Naive thymus-derived CD8-positive, alpha-beta T cell (primary cell): ENCODE data around the gene GLUD2. TPM values are rescaled to one million over a fixed set of nuclear protein-coding genes. Genes with fewer than 3 reads are reported as not detected.
"Not testable (repeated sequence)": the region's sequence is repeated elsewhere in the genome, so short reads cannot be mapped to it uniquely, and the experiment has no call there.

Source experiments
- ATAC-seq, 2 donors: fragments of 150-1000 bp; cut with Tn5 transposase in 1 of 2; sonication (Bioruptor Pico), chemical (Tn5 transposase) in 1 of 2; 1 replicate in 1 of 2; 2 replicates in 1 of 2; pipeline ENCODE4 v1.10.0; 2021; ENCODE audit warnings: mild to moderate bottlenecking in 2 of 2, moderate library complexity in 2 of 2
- POLR2A ChIA-PET: fragments of 350-600 bp; sonication (Branson Sonifier 250); formaldehyde crosslinking; loops from one replicate; lab custom pipeline; 2021; ENCODE audit warnings: antibody characterized with exemption; lab: Charles Lee
- DNase-seq, 10 donors: peaks; one replicate each; pipeline versions ENCODE4 v3.0.0 to v3.0.0-alpha.2; 2020 to 2022
- H3K27ac Mint-ChIP-seq, 10 donors: one replicate each; pipeline ENCODE4 v1.8.0; 2020 to 2022; ENCODE audit warnings: mild to moderate bottlenecking in 10 of 10, mixed read lengths in 10 of 10, moderate library complexity in 4 of 10, inconsistent platforms in 1 of 10
- H3K27me3 Mint-ChIP-seq, 5 donors: one replicate each; pipeline ENCODE4 v1.8.0; 2021 to 2022; ENCODE audit warnings: mixed read lengths in 5 of 5
- H3K36me3 Mint-ChIP-seq, 3 donors: one replicate each; pipeline ENCODE4 v1.8.0; 2020 to 2022; ENCODE audit warnings: mixed read lengths in 3 of 3, mild to moderate bottlenecking in 2 of 3, inconsistent platforms in 1 of 3
- H3K4me1 Mint-ChIP-seq, 4 donors: one replicate each; pipeline ENCODE4 v1.8.0; 2021 to 2022; ENCODE audit warnings: mixed read lengths in 4 of 4
- H3K4me3 Mint-ChIP-seq, 10 donors: one replicate each; pipeline ENCODE4 v1.8.0; 2020 to 2022; ENCODE audit warnings: mild to moderate bottlenecking in 10 of 10, mixed read lengths in 10 of 10, moderate library complexity in 6 of 10, inconsistent platforms in 1 of 10
- H3K9me3 Mint-ChIP-seq, 9 donors: one replicate each; pipeline ENCODE4 v1.8.0; 2020 to 2022; ENCODE audit warnings: mixed read lengths in 9 of 9, mild to moderate bottlenecking in 3 of 9, inconsistent platforms in 1 of 9, moderate library complexity in 1 of 9
- polyA plus RNA-seq, 3 donors: library from polyadenylated mRNA; unstranded; fragments of 300-500 nt; fragmentation: Illumina TruSeq; gene quantifications; one replicate each; pipeline ENCODE4 v1.2.3, GENCODE V29; 2021
- total RNA-seq, 8 experiments: library from RNA in 2 of 8; stranded (reverse) in 2 of 8; gene quantifications; one replicate each; pipeline ENCODE4 v1.2.3 and lab custom pipeline; 2021 to 2026

The GLUD2 gene
- total and polyA plus RNA-seq, 5 experiments from 2014 or later = 0.23 to 0.60 (median 0.35) TPM

GRCh38 chrX:121036951-121037350, 10.5 kb upstream of the GLUD2 start:
- H3K36me3 Mint-ChIP-seq = no peaks in the 10 kb centered on the region
- POLR2A ChIA-PET = no interaction called here
- DNase-seq = no peak

GRCh38 chrX:121050781-121051180, 3.4 kb downstream of the GLUD2 start:
- no peak overlapping the region for H3K4me3 Mint-ChIP-seq
- ATAC-seq (no peak), DNase-seq (no peak)
- no peaks in the 10 kb centered on the region for H3K36me3 Mint-ChIP-seq
- no peaks in the 10 kb centered on the region for H3K4me1 Mint-ChIP-seq
- POLR2A ChIA-PET = no interaction called here
- H3K9me3 Mint-ChIP-seq = peaks cover 0 to 9% (median 0%) of the 10 kb centered on the region in 9 donors
- peaks cover 4 to 23% (median 20%) of the 10 kb centered on the region in 5 donors for H3K27me3 Mint-ChIP-seq
- no peak overlapping the region for H3K27ac Mint-ChIP-seq

More at GRCh38 chrX:121036951-121037350, 10.5 kb upstream of the GLUD2 start:
- no peak for ATAC-seq
- Mint-ChIP-seq H3K27ac (no peak overlapping the region), H3K27me3 (peaks cover 5 to 19% (median 8%) of the 10 kb centered on the region in 5 donors), H3K4me3 (no peak overlapping the region), H3K9me3 (no peaks in the 10 kb centered on the region), H3K4me1 (no peaks in the 10 kb centered on the region)

- peaks cover 4 to 22% (median 14%) of the 10 kb centered on the region in 5 donors for H3K27me3 Mint-ChIP-seq
- no peak overlapping the region for H3K27ac Mint-ChIP-seq
- H3K9me3 Mint-ChIP-seq = peaks cover 0 to 9% (median 0%) of the 10 kb centered on the region in 9 donors
- H3K4me3 Mint-ChIP-seq = no peak overlapping the region
- H3K4me1 Mint-ChIP-seq = no peaks in the 10 kb centered on the region
- no peaks in the 10 kb centered on the region for H3K36me3 Mint-ChIP-seq
- POLR2A ChIA-PET = no interaction called here
- DNase-seq (no peak), ATAC-seq (no peak)
These were observed 4.7 kb downstream of the GLUD2 start for GRCh38 chrX:121052122-121052521.

DNA sequence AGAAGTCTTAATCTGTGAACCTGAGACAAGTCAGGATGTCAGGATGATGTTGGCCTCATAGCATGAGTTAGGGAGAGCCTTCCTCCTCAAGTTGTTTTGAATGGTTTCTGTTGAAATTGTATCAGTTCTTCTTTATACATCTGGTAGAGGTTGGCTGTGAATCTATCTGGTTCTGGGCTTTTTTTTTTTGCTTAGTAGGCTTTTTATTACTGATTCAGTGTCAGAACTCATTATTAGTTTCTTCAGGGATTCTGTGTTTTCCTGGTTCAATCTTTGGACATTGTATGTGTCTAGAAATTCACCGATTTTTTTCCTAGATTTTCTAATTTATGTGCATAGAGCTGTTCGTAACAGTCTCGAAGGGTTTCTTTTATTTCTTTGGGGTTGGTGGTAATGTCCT, 14.9 kb downstream of the GLUD2 start:
- no peak for ATAC-seq
- DNase-seq = no peak

DNA sequence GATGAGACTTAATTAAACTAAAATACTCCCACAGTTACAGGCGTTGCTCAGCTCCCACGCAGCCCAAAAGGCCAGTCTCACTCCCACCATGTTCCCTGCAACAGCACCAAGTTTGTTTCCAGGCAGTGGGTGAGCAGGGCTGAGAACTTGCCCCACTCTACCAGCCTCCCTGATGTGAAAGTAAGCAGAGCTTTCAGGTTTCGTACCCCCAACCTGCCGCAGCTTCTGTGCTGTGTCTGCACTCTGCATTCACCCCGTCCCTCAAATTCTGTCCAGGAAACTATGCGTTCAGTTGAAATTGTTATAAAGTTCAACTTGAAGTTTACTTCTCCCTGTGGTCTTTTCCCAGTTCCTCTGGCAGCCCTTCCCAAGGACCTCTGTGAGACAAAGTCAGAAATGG, 17.2 kb downstream of the GLUD2 start:
- POLR2A ChIA-PET = no interaction called here

More for the DNA sequence above, 14.9 kb downstream of the GLUD2 start:
- H3K27me3 Mint-ChIP-seq = no peaks in the 10 kb centered on the region
- no peaks in the 10 kb centered on the region for H3K4me1 Mint-ChIP-seq
- POLR2A ChIA-PET = no interaction called here
- H3K27ac Mint-ChIP-seq = no peak overlapping the region
- H3K36me3 Mint-ChIP-seq = peaks cover 0 to 3% (median 0%) of the 10 kb centered on the region in 3 donors
- no peak overlapping the region for H3K4me3 Mint-ChIP-seq
- peaks cover 0 to 4% (median 0%) of the 10 kb centered on the region in 9 donors for H3K9me3 Mint-ChIP-seq

GRCh38 chrX:121084247-121084646, 36.8 kb downstream of the GLUD2 start:
- POLR2A ChIA-PET, H3K4me3 Mint-ChIP-seq, H3K27ac Mint-ChIP-seq, H3K4me1 Mint-ChIP-seq, H3K9me3 Mint-ChIP-seq, ATAC-seq, DNase-seq, H3K27me3 Mint-ChIP-seq, H3K36me3 Mint-ChIP-seq: not testable (repeated sequence)

More for the DNA sequence above, 17.2 kb downstream of the GLUD2 start:
- DNase-seq = no peak
- Mint-ChIP-seq H3K4me3 (no peak overlapping the region), H3K27ac (no peak overlapping the region), H3K4me1 (no peaks in the 10 kb centered on the region), H3K9me3 (peaks cover 0 to 4% (median 0%) of the 10 kb centered on the region in 9 donors), H3K36me3 (peaks cover 0 to 3% (median 0%) of the 10 kb centered on the region in 3 donors), H3K27me3 (no peaks in the 10 kb centered on the region)
- ATAC-seq = no peak

DNA sequence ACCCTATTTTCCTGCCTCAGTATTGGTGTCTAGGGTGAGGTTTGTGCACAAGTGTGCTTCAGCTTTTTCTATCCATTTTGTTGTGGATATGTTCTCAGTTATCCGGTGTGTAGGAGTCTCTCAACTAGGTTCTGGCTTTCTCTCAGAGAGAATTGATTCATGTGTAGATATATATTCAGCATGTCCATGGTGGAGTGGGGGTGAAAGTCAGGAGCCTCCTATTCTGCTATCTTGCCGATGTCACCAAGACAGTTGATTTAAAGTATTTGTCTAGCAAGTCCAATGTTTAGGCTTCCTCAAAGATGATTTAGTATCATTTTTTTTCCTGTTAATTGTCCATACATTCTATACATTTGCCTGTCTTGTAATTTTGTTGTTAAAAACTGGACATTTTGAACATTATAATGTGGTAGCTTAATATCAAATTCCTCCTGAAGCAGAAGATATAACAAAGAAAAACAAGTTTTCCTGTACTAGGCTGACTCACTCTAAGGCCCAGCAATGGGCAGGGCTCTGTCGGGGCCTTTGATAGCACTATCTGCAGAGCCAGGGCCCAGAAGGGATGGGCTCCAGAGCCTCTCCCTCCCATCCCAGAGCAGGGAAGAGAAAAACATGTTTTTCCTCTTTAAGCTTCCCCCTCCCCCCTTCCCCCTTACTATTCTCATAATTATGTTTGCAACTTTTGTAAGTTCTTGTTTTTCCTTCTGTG, 37.6 kb downstream of the GLUD2 start:
- Mint-ChIP-seq H3K36me3 (no peaks in the 10 kb centered on the region), H3K27me3 (no peaks in the 10 kb centered on the region), H3K4me3 (no peak overlapping the region), H3K9me3 (peaks cover 0 to 7% (median 4%) of the 10 kb centered on the region in 9 donors), H3K27ac (no peak overlapping the region), H3K4me1 (no peaks in the 10 kb centered on the region)
- ATAC-seq (no peak), DNase-seq (no peak)
- POLR2A ChIA-PET = no interaction called here

DNA sequence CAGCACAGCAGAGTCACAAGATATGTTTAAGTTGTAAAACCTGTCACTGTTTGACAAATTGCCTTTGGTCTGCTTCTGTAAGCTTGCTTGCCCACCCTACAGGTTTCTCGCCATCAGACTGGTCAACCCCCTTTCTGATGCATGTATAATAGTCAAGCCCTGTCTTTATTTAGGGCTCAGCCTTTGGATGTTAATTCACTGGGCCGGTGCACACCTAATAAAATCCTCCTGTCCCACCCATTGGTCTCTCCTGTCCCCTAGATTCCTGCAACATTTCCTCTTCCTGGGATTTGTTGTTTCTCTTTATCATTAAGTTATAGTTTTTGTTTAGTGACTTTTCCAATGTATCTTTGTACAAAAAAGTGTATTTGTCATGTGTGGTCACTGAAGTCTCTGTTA, 38.2 kb downstream of the GLUD2 start:
- H3K9me3 Mint-ChIP-seq = peaks cover 0 to 7% (median 4%) of the 10 kb centered on the region in 9 donors
- DNase-seq = no peak
- H3K27me3 Mint-ChIP-seq = no peaks in the 10 kb centered on the region
- POLR2A ChIA-PET = no interaction called here
- no peak overlapping the region for H3K4me3 Mint-ChIP-seq
- H3K4me1 Mint-ChIP-seq = no peaks in the 10 kb centered on the region
- no peaks in the 10 kb centered on the region for H3K36me3 Mint-ChIP-seq
- H3K27ac Mint-ChIP-seq = no peak overlapping the region
- ATAC-seq = no peak

- ATAC-seq (no peak), DNase-seq (no peak)
- Mint-ChIP-seq H3K27me3 (peaks cover 0 to 4% (median 0%) of the 10 kb centered on the region in 5 donors), H3K4me3 (no peak overlapping the region), H3K4me1 (no peaks in the 10 kb centered on the region), H3K36me3 (no peaks in the 10 kb centered on the region), H3K27ac (no peak overlapping the region), H3K9me3 (no peaks in the 10 kb centered on the region)
- POLR2A ChIA-PET = no interaction called here
These were observed 45.6 kb downstream of the GLUD2 start for GRCh38 chrX:121093011-121093410.

Other genes with a start within 250 kb of the GLUD2 start
- not detected for gene CT47B1, start 171.7 kb upstream of the GLUD2 start, total RNA-seq
- gene CT47B1, start 171.7 kb upstream of the GLUD2 start, polyA plus RNA-seq = not detected
- not detected for gene CT47A11, start 110.5 kb upstream of the GLUD2 start, total RNA-seq
- not detected for gene CT47A11, start 110.5 kb upstream of the GLUD2 start, polyA plus RNA-seq
- gene CT47A10, start 105.6 kb upstream of the GLUD2 start, total RNA-seq = not detected
- gene CT47A10, start 105.6 kb upstream of the GLUD2 start, polyA plus RNA-seq = not detected
- not detected for gene CT47A9, start 100.7 kb upstream of the GLUD2 start, total RNA-seq
- gene CT47A9, start 100.7 kb upstream of the GLUD2 start, polyA plus RNA-seq = not detected
- gene CT47A8, start 95.9 kb upstream of the GLUD2 start, total RNA-seq = not detected
- not detected for gene CT47A8, start 95.9 kb upstream of the GLUD2 start, polyA plus RNA-seq
- not detected for gene CT47A7, start 91.0 kb upstream of the GLUD2 start, total RNA-seq
- gene CT47A7, start 91.0 kb upstream of the GLUD2 start, polyA plus RNA-seq = not detected
- not detected for gene CT47A6, start 86.1 kb upstream of the GLUD2 start, total RNA-seq
- gene CT47A6, start 86.1 kb upstream of the GLUD2 start, polyA plus RNA-seq = not detected
- not detected for gene CT47A5, start 81.3 kb upstream of the GLUD2 start, total RNA-seq
- not detected for gene CT47A5, start 81.3 kb upstream of the GLUD2 start, polyA plus RNA-seq
- not detected for gene CT47A4, start 76.4 kb upstream of the GLUD2 start, total RNA-seq
- not detected for gene CT47A4, start 76.4 kb upstream of the GLUD2 start, polyA plus RNA-seq
- gene CT47A3, start 71.5 kb upstream of the GLUD2 start, total RNA-seq = not detected
- not detected for gene CT47A3, start 71.5 kb upstream of the GLUD2 start, polyA plus RNA-seq
- gene CT47A2, start 66.7 kb upstream of the GLUD2 start, total RNA-seq = not detected
- not detected for gene CT47A2, start 66.7 kb upstream of the GLUD2 start, polyA plus RNA-seq
- gene CT47A1, start 61.9 kb upstream of the GLUD2 start, total RNA-seq = not detected
- gene CT47A1, start 61.9 kb upstream of the GLUD2 start, polyA plus RNA-seq = not detected